ENCODE results near the gene S100A7A. TPM values are rescaled to one million over a fixed set of nuclear protein-coding genes. Genes with fewer than 3 reads are reported as not detected.

The S100A7A gene
- total RNA-seq: not detected

- 48 to 54% methylated on average over 6 of the region's 6 CpGs for WGBS, 2 donors
- no peak for TF ChIP-seq POLR2A (IDR thresholded peaks at IDR 0.05)
- no peak for TF ChIP-seq CTCF (IDR thresholded peaks at IDR 0.05)
Measured at GRCh38 chr1:153415850-153416570, at the start of gene S100A7A. S100A7A (plus strand) TSS chr1:153416520; CDS start chr1:153418083, 1,563 bp downstream.

GRCh38 chr1:153367090-153367489 lies 49.2 kb upstream of the S100A7A start:
- Histone ChIP-seq H3K36me3 (replicated peaks in 1 of 2; ENCODE audit: insufficient read depth in 1 of 2, low read depth in 2 of 2) (no peaks in the 10 kb centered on the region), H3K9me3 (no peaks in the 10 kb centered on the region), H3K27ac (no peak overlapping the region), H3K27me3 (no peaks in the 10 kb centered on the region), H3K4me1 (no peaks in the 10 kb centered on the region), H3K4me3 (no peak overlapping the region)
- TF ChIP-seq POLR2A (IDR thresholded peaks at IDR 0.05) (no peak), CTCF (IDR thresholded peaks at IDR 0.05) (no peak)
- intact Hi-C loops (cut with DNase I): no loop called here
- ATAC-seq (no peak), DNase-seq (no peak)
- WGBS, 2 donors: 68 to 79% methylated on average over 2 of the region's 2 CpGs

More at GRCh38 chr1:153415850-153416570, at the start of gene S100A7A:
- DNase-seq (no peak), ATAC-seq (no peak)
- Histone ChIP-seq H3K27me3 (no peaks in the 10 kb centered on the region), H3K4me1 (no peaks in the 10 kb centered on the region), H3K4me3 (no peak within 1 kb of the TSS), H3K27ac (no peak within 1 kb of the TSS), H3K9me3 (no peaks in the 10 kb centered on the region), H3K36me3 (replicated peaks in 1 of 2; ENCODE audit: insufficient read depth in 1 of 2, low read depth in 2 of 2) (no peaks in the 10 kb centered on the region)
- intact Hi-C loops (cut with DNase I): no loop called here

- Histone ChIP-seq H3K27me3 (no peaks in the 10 kb centered on the region), H3K4me1 (no peaks in the 10 kb centered on the region), H3K9me3 (no peaks in the 10 kb centered on the region), H3K36me3 (replicated peaks in 1 of 2; ENCODE audit: insufficient read depth in 1 of 2, low read depth in 2 of 2) (no peaks in the 10 kb centered on the region), H3K4me3 (no peak overlapping the region), H3K27ac (no peak overlapping the region)
- DNase-seq (no peak), ATAC-seq (no peak)
- WGBS, 2 donors: 55 to 65% methylated on average over 2 of the region's 2 CpGs
- TF ChIP-seq POLR2A (IDR thresholded peaks at IDR 0.05) (no peak), CTCF (IDR thresholded peaks at IDR 0.05) (no peak)
- intact Hi-C loops (cut with DNase I): no loop called here
Measured at GRCh38 chr1:153368495-153368894, 47.8 kb upstream of the S100A7A start.

GRCh38 chr1:153370146-153370545 lies 46.2 kb upstream of the S100A7A start:
- H3K4me1 ChIP-seq: no peaks in the 10 kb centered on the region
- no peak for DNase-seq
- no peaks in the 10 kb centered on the region for H3K9me3 ChIP-seq
- no peaks in the 10 kb centered on the region for H3K36me3 ChIP-seq (replicated peaks in 1 of 2; ENCODE audit: insufficient read depth in 1 of 2, low read depth in 2 of 2)
- H3K27ac ChIP-seq: no peak overlapping the region
- intact Hi-C loops (cut with DNase I): no loop called here
- WGBS, 2 donors: 43 to 56% methylated on average over 3 of the region's 3 CpGs
- no peaks in the 10 kb centered on the region for H3K27me3 ChIP-seq
- TF ChIP-seq CTCF (IDR thresholded peaks at IDR 0.05) (no peak), POLR2A (IDR thresholded peaks at IDR 0.05) (no peak)
- no peak overlapping the region for H3K4me3 ChIP-seq
- no peak for ATAC-seq

GRCh38 chr1:153371231-153371630 lies 45.1 kb upstream of the S100A7A start:
- intact Hi-C loops (cut with DNase I): no loop called here
- 80 to 100% methylated on average over 1 of the region's 1 CpG for WGBS, 2 donors

More at GRCh38 chr1:153371231-153371630, 45.1 kb upstream of the S100A7A start:
- Histone ChIP-seq H3K27me3 (no peaks in the 10 kb centered on the region), H3K4me3 (no peak overlapping the region), H3K27ac (no peak overlapping the region), H3K4me1 (no peaks in the 10 kb centered on the region), H3K9me3 (no peaks in the 10 kb centered on the region), H3K36me3 (replicated peaks in 1 of 2; ENCODE audit: insufficient read depth in 1 of 2, low read depth in 2 of 2) (no peaks in the 10 kb centered on the region)
- no peak for TF ChIP-seq POLR2A (IDR thresholded peaks at IDR 0.05)
- TF ChIP-seq CTCF (IDR thresholded peaks at IDR 0.05): no peak
- no peak for ATAC-seq
- no peak for DNase-seq

All from body of pancreas (tissue), 4 donors.